Stimulated activated naive CD8-positive, alpha-beta T cell treated with anti-CD3 and anti-CD28 coated beads, Interleukin-15, amount 100 ng/mL, for 72 hours (primary cell): ENCODE measurements around the gene RAB33B.

Experiments
- ATAC-seq: fragments of 150-1000 bp; cut with Tn5 transposase; 2 replicates; pipeline ENCODE4 v1.10.0; 2021; ENCODE audit warnings: mild to moderate bottlenecking, moderate library complexity
- DNase-seq, 2 donors: peaks; one replicate each; pipeline ENCODE4 v3.0.0; 2021 to 2022
- H3K27ac Mint-ChIP-seq, 2 donors: one replicate each; pipeline ENCODE4 v1.8.0; 2022; ENCODE audit warnings: mild to moderate bottlenecking in 2 of 2, mixed read lengths in 2 of 2, moderate library complexity in 2 of 2
- H3K27me3 Mint-ChIP-seq: one replicate; pipeline ENCODE4 v1.8.0; 2022; ENCODE audit warnings: mixed read lengths
- H3K4me1 Mint-ChIP-seq: one replicate; pipeline ENCODE4 v1.8.0; 2022; ENCODE audit warnings: mild to moderate bottlenecking, mixed read lengths
- H3K4me3 Mint-ChIP-seq, 2 donors: one replicate each; pipeline ENCODE4 v1.8.0; 2022; ENCODE audit warnings: mild to moderate bottlenecking in 2 of 2, mixed read lengths in 2 of 2, moderate library complexity in 1 of 2
- H3K9me3 Mint-ChIP-seq, 2 donors: one replicate each; pipeline ENCODE4 v1.8.0; 2022; ENCODE audit warnings: mixed read lengths in 2 of 2

The RAB33B gene

GRCh38 chr4:139481465-139481864 is 27.5 kb downstream of the RAB33B start:
- H3K27ac Mint-ChIP-seq = no peak overlapping the region
- ATAC-seq (no peak), DNase-seq (no peak)
- no peaks in the 10 kb centered on the region for H3K9me3 Mint-ChIP-seq
- no peaks in the 10 kb centered on the region for H3K27me3 Mint-ChIP-seq
- no peak overlapping the region for H3K4me3 Mint-ChIP-seq
- peaks cover 17% of the 10 kb centered on the region for H3K4me1 Mint-ChIP-seq

DNA sequence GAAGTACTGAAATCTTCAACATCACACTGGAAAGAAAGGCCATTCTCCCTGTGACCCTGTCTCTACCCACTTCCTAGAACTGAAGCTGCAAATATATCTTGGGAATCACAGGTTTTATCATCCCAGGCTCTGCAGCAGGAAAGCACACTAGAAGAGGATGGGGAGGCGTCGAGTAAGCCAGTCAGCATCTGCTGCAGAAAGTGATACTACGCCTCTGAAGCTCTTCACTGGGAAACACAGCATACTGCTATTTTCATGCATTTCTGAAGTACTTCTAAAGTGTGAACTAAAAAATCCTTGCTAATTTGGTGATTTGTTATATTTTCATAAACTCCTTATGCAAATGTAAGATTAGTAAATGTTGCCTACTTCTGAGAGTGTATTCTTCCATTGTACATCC is 29.1 kb downstream of the RAB33B start:
- no peak for DNase-seq
- Mint-ChIP-seq H3K9me3 (no peaks in the 10 kb centered on the region), H3K4me3 (no peak overlapping the region), H3K27me3 (no peaks in the 10 kb centered on the region), H3K27ac (no peak overlapping the region), H3K4me1 (peaks cover 17% of the 10 kb centered on the region)
- ATAC-seq = no peak

GRCh38 chr4:139484783-139485311 is 30.9 kb downstream of the RAB33B start:
- Mint-ChIP-seq H3K4me3 (no peak overlapping the region), H3K4me1 (peaks cover under 1% of the 10 kb centered on the region), H3K9me3 (no peaks in the 10 kb centered on the region), H3K27ac (peak overlapping the region in 1 of 2 donors; percentile 4), H3K27me3 (no peaks in the 10 kb centered on the region)
- ATAC-seq (no peak), DNase-seq (no peak)

DNA sequence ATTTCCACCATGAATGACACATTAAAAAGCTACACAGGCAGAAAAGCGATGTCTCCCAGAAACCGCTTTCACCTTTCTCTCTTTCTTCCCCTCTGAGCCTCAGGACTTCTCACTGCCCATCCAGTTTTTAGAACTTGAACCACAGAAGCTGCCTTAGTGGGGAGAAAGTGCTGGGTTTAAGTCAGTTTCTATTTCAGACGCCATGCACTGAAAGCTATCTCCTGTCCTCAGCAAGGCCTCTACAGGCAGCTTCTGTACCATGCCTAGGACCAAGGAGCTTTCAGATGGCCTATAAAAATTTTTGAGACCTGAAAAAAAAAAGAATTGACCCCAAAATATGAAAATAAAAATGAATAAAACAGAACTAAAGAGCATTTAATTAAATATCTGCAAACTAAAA is 34.5 kb downstream of the RAB33B start:
- H3K27ac Mint-ChIP-seq = no peak overlapping the region
- no peaks in the 10 kb centered on the region for H3K9me3 Mint-ChIP-seq
- no peak overlapping the region for H3K4me3 Mint-ChIP-seq
- H3K4me1 Mint-ChIP-seq = no peaks in the 10 kb centered on the region
- DNase-seq (no peak), ATAC-seq (no peak)
- peaks cover 6% of the 10 kb centered on the region for H3K27me3 Mint-ChIP-seq

DNA sequence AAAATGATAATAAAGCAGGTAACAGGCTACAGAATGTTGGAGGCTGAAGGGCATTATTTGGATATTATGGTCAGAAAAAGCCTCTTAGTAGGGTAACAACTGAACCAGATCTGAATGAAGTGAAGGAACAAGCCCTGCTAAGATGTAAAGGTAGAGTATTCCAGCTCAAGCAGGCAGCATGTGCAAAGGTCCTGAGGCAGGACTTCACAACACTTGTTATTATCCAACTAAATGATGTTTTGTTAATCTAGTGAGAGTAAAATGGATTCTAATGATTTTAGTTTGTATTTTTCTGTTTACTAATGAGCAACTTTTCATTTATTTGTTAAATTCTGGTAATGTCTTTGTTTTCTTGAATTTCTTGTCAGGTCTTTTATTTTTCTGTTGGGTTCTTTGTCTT is 35.7 kb downstream of the RAB33B start:
- H3K9me3 Mint-ChIP-seq = no peaks in the 10 kb centered on the region
- peaks cover 6% of the 10 kb centered on the region for H3K27me3 Mint-ChIP-seq
- H3K4me3 Mint-ChIP-seq = no peak overlapping the region
- ATAC-seq = no peak
- no peak for DNase-seq
- no peak overlapping the region for H3K27ac Mint-ChIP-seq
- H3K4me1 Mint-ChIP-seq = no peaks in the 10 kb centered on the region

DNA sequence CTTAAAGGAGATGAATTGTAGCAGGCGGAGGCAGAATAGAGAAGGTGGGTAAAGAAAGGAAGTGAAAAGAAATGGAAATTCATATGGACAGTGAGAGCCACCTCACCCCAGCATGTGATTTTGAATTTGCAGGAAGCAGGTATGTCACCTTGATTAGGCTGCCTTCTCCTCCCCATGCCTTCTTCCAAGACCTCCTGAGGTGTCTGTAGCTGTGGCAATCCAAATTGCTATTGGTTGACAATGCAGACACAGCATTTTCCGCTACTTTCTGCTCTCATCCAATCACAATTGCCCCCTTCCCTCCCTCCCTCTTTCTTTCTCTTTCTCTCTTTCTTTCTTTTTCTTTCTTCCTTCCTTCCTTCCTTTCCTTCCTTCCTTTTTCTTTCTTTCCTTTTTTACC is 38.5 kb downstream of the RAB33B start:
- Mint-ChIP-seq H3K4me1 (no peaks in the 10 kb centered on the region), H3K9me3 (no peaks in the 10 kb centered on the region), H3K27ac (no peak overlapping the region), H3K4me3 (no peak overlapping the region), H3K27me3 (peaks cover 6% of the 10 kb centered on the region)
- DNase-seq (no peak), ATAC-seq (no peak)

DNA sequence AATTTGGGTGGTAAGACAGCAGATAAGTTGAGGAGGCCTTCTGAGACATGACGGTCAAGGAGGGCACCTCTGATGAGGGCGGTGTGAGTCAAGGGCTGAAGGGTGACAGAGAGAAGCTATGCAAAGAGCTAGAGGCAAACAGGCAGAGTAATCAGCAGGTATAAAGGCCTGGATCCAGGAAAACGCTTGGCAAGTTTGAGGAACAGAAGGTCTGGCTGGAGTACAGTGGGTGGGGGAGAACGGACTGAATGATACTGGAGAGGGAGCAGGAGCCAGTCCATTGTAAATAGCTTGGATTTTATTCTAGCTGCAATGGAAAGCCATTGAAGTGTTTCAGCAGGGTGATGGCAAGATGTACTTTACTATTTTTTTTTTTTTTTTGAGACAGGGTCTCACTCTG is 39.3 kb downstream of the RAB33B start:
- Mint-ChIP-seq H3K27me3 (peaks cover 6% of the 10 kb centered on the region), H3K4me3 (no peak overlapping the region), H3K9me3 (no peaks in the 10 kb centered on the region), H3K4me1 (peaks cover 4% of the 10 kb centered on the region), H3K27ac (no peak overlapping the region)
- ATAC-seq (no peak), DNase-seq (no peak)

GRCh38 chr4:139499186-139499585 is 45.3 kb downstream of the RAB33B start:
- H3K9me3 Mint-ChIP-seq = no peaks in the 10 kb centered on the region
- peak overlapping the region in 1 of 2 donors; percentile 22 for H3K27ac Mint-ChIP-seq

GRCh38 chr4:139501117-139501516 is 47.2 kb downstream of the RAB33B start:
- Mint-ChIP-seq H3K4me1 (peaks cover 6% of the 10 kb centered on the region), H3K4me3 (no peak overlapping the region), H3K27ac (no peak overlapping the region), H3K27me3 (peaks cover 21% of the 10 kb centered on the region), H3K9me3 (no peaks in the 10 kb centered on the region)
- ATAC-seq (no peak), DNase-seq (no peak)

More at GRCh38 chr4:139499186-139499585, 45.3 kb downstream of the RAB33B start:
- H3K4me1 Mint-ChIP-seq = peaks cover 6% of the 10 kb centered on the region
- peaks cover 21% of the 10 kb centered on the region for H3K27me3 Mint-ChIP-seq
- H3K4me3 Mint-ChIP-seq = no peak overlapping the region
- no peak for DNase-seq
- no peak for ATAC-seq

GRCh38 chr4:139501527-139501926 is 47.6 kb downstream of the RAB33B start:
- ATAC-seq = no peak
- Mint-ChIP-seq H3K4me3 (no peak overlapping the region), H3K9me3 (no peaks in the 10 kb centered on the region), H3K27ac (no peak overlapping the region), H3K4me1 (peaks cover 6% of the 10 kb centered on the region), H3K27me3 (peaks cover 21% of the 10 kb centered on the region)
- DNase-seq = no peak

- Mint-ChIP-seq H3K27me3 (peaks cover 21% of the 10 kb centered on the region), H3K9me3 (no peaks in the 10 kb centered on the region), H3K27ac (peak overlapping the region in 1 of 2 donors; percentile 43), H3K4me1 (peaks cover 6% of the 10 kb centered on the region), H3K4me3 (no peak overlapping the region)
- DNase-seq = no peak
- ATAC-seq = no peak
Measured at GRCh38 chr4:139501927-139502899, 48.3 kb downstream of the RAB33B start.

DNA sequence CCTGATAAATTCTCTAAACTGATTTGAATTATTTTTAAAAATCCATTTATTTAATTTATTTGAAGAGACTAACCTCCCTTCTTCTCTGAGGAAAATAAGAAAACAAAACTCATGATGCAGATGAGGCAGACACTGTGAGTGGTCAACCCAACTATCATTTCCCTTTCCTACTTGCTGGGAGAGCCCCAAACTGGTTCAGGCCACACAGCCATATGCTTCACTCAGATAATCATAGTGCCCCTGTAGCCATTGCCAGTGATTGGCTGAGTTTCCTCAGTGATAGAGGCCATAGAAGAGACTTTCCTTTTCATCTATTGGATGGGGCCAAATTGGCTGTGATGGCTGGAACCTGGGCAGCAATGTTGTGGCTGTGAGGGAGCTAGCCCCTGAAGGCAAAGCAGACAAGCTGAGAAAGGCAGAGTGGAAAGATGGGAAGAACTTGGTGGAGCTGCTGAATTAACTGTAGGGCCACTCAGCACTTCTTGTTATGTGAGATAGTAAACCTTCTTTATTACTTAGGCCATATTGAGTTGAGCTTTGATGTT is 49.8 kb downstream of the RAB33B start:
- Mint-ChIP-seq H3K27me3 (peaks cover 21% of the 10 kb centered on the region), H3K4me3 (no peak overlapping the region), H3K27ac (peak overlapping the region in 1 of 2 donors; percentile 32), H3K4me1 (no peaks in the 10 kb centered on the region), H3K9me3 (no peaks in the 10 kb centered on the region)
- ATAC-seq = peak; percentile 70
- no peak for DNase-seq

- H3K9me3 Mint-ChIP-seq = no peaks in the 10 kb centered on the region
- no peaks in the 10 kb centered on the region for H3K4me1 Mint-ChIP-seq
- H3K27ac Mint-ChIP-seq = no peak overlapping the region
- no peak overlapping the region for H3K4me3 Mint-ChIP-seq
- ATAC-seq (no peak), DNase-seq (no peak)
- H3K27me3 Mint-ChIP-seq = peaks cover 6% of the 10 kb centered on the region
Measured at GRCh38 chr4:139506774-139507173, 52.9 kb downstream of the RAB33B start.

GRCh38 chr4:139508581-139509237 is 54.8 kb downstream of the RAB33B start:
- DNase-seq = no peak
- Mint-ChIP-seq H3K27ac (no peak overlapping the region), H3K27me3 (no peaks in the 10 kb centered on the region), H3K9me3 (no peaks in the 10 kb centered on the region), H3K4me1 (no peaks in the 10 kb centered on the region), H3K4me3 (no peak overlapping the region)
- ATAC-seq = no peak

DNA sequence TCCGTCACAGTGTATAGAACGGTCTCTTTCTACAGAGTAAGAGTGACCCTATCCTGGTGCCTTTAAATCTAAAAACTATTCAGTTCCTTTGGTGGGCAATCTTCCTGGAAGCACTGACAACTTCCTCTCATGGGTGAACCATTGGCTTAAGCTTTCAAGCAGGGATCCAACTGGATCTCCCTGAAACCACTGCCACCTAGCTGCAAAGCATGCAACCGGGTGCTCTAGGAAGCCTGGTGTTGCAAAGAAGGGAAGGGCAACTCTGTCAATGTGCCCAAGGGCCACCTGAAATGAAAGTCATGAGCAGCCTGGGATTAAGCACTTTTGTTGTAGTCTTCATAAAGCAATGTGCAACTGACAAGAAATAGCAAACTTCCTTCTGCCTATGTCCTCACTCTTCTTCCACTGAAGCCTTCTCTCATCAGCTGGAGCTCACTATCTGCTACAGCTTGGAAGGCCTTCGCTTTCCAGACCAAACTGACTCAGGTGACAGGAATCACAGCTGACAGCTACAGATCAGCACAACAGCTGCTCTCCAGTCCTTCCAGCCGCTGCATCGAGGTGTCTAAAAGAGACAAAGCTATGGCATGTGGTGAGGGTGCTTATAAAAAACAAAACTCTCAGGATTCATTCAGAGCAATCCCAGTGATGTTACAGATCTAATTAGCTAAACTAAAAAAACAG is 55.9 kb downstream of the RAB33B start:
- H3K9me3 Mint-ChIP-seq = no peaks in the 10 kb centered on the region
- DNase-seq (no peak), ATAC-seq (no peak)
- no peak overlapping the region for H3K4me3 Mint-ChIP-seq
- no peaks in the 10 kb centered on the region for H3K4me1 Mint-ChIP-seq
- H3K27ac Mint-ChIP-seq = no peak overlapping the region
- H3K27me3 Mint-ChIP-seq = no peaks in the 10 kb centered on the region
